ENCODE measurements around the gene PPARD.
"Not testable (repeated sequence)": the region's sequence is repeated elsewhere in the genome, so short reads cannot be mapped to it uniquely, and the experiment has no call there.

PPARD gene

DNA sequence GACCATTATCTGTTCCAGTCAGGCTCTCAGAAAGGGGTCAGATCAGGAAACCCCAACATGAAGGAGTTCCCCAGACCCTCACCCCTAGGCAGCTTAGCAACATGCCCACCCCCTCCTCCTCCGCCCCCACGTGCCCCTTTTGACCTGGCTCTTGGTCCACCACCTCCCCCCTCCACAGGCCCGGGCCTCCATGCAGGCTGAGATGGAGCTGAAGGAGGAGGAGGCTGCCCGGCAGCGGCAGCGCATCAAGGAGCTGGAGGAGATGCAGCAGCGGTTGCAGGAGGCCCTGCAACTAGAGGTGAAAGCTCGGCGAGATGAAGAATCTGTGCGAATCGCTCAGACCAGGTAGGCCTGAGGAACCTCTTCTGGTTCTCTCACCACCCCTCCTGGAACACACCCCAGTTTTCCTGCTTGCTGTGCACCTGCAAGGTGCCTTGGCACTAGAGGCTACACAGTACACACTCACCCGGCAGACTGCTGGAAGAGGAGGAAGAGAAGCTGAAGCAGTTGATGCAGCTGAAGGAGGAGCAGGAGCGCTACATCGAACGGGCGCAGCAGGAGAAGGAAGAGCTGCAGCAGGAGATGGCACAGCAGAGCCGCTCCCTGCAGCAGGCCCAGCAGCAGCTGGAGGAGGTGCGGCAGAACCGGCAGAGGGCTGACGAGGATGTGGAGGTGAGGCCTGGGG lies 22.9 kb upstream of the PPARD start:
- no peak for DNase-seq (ENCODE audit: low read depth in 1 of 2, low spot score in 1 of 2)
- in situ Hi-C loops (cut with HindIII; ENCODE audit: low pct_unique_long_range_greater_than_20kb, low sequenced_read_pairs) = no loop called here
- TF ChIP-seq JUND (IDR thresholded peaks at IDR 0.05; ENCODE audit: low read depth) = no peak

- in situ Hi-C loops (cut with HindIII; ENCODE audit: low pct_unique_long_range_greater_than_20kb, low sequenced_read_pairs) = no loop called here
- no peak for TF ChIP-seq JUND (IDR thresholded peaks at IDR 0.05; ENCODE audit: low read depth)
- no peak for DNase-seq (ENCODE audit: low read depth in 1 of 2, low spot score in 1 of 2)
These were observed 22.3 kb upstream of the PPARD start for GRCh38 chr6:35320031-35320410.

DNA sequence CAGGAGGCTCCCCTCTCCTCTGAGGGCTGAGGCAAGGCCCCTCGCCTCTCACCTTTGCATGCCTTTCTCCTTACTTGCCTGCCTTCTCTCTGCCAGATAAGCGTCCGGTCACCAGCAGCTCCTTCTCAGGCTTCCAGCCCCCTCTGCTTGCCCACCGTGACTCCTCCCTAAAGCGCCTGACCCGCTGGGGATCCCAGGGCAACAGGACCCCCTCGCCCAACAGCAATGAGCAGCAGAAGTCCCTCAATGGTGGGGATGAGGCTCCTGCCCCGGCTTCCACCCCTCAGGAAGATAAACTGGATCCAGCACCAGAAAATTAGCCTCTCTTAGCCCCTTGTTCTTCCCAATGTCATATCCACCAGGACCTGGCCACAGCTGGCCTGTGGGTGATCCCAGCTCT lies 21.3 kb upstream of the PPARD start:
- in situ Hi-C loops (cut with HindIII; ENCODE audit: low pct_unique_long_range_greater_than_20kb, low sequenced_read_pairs) = no loop called here
- no peak for TF ChIP-seq JUND (IDR thresholded peaks at IDR 0.05; ENCODE audit: low read depth)
- no peak for DNase-seq (ENCODE audit: low read depth in 1 of 2, low spot score in 1 of 2)

DNA sequence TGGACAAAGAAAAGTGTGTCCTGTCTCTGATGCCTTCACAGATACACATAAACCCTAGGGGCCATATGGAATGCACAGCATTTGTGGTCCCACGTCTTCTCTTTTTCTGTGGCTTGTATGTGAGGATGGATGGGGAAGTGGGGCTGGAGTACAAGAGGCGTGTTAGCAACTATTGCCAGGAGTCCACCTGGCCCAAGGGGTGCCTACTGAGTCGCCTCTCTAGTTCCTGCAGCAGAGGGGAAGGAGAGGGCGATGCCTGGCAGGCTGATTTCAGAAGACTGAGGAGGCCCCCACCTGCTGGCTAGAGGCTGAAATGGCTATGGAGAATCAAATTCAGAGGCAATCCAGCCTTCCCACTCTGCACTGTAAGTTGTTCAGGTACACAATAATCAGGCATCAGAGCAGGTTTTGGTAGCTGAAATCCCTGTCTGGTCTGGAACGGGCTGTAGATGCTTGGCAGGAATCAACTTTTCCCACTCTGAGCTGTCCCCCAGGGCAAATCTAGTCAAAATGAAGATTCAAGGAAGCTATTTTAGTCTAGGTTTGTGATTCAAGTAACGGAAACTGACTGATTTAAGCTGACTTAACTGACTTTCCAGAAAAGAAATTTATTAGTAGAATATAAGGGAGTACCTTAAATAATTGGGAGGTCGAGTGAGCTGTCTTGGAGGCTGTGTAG lies 14.9 kb upstream of the PPARD start:
- in situ Hi-C loops (cut with HindIII; ENCODE audit: low pct_unique_long_range_greater_than_20kb, low sequenced_read_pairs) = no loop called here
- DNase-seq (ENCODE audit: low read depth in 1 of 2, low spot score in 1 of 2) = peak; percentile 63 to 80
- TF ChIP-seq JUND (IDR thresholded peaks at IDR 0.05; ENCODE audit: low read depth) = no peak

- DNase-seq (ENCODE audit: low read depth in 1 of 2, low spot score in 1 of 2) = peak in 1 of 2 experiments; percentile 57
- TF ChIP-seq JUND (IDR thresholded peaks at IDR 0.05; ENCODE audit: low read depth) = no peak
- in situ Hi-C loops (cut with HindIII; ENCODE audit: low pct_unique_long_range_greater_than_20kb, low sequenced_read_pairs) = no loop called here
These were observed 14.1 kb upstream of the PPARD start for GRCh38 chr6:35328108-35328723.

DNA sequence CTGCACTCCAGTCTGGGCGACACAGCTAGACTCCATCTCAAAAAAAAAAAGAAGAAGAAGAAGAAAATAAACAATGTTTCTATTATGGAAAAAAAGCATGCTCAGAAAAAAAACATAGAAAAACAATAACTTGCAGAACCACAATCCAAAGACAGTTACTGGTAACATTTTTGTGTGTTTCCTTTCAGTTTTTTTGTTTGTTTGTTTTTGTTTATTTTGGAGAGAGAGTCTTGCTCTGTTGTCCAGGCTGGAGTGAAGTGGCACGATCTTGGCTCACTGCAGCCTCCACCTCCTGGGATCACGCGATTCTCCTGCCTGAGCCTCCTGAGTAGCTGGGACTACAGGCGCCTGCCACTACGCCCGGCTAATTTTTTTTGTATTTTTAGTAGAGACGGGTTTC lies 13.4 kb upstream of the PPARD start:
- in situ Hi-C loops (cut with HindIII; ENCODE audit: low pct_unique_long_range_greater_than_20kb, low sequenced_read_pairs); DNase-seq (ENCODE audit: low read depth in 1 of 2, low spot score in 1 of 2): not testable (repeated sequence)

GRCh38 chr6:35330541-35331119 lies 11.7 kb upstream of the PPARD start:
- no peak for DNase-seq (ENCODE audit: low read depth in 1 of 2, low spot score in 1 of 2)
- TF ChIP-seq JUND (IDR thresholded peaks at IDR 0.05; ENCODE audit: low read depth) = no peak
- in situ Hi-C loops (cut with HindIII; ENCODE audit: low pct_unique_long_range_greater_than_20kb, low sequenced_read_pairs) = no loop called here

DNA sequence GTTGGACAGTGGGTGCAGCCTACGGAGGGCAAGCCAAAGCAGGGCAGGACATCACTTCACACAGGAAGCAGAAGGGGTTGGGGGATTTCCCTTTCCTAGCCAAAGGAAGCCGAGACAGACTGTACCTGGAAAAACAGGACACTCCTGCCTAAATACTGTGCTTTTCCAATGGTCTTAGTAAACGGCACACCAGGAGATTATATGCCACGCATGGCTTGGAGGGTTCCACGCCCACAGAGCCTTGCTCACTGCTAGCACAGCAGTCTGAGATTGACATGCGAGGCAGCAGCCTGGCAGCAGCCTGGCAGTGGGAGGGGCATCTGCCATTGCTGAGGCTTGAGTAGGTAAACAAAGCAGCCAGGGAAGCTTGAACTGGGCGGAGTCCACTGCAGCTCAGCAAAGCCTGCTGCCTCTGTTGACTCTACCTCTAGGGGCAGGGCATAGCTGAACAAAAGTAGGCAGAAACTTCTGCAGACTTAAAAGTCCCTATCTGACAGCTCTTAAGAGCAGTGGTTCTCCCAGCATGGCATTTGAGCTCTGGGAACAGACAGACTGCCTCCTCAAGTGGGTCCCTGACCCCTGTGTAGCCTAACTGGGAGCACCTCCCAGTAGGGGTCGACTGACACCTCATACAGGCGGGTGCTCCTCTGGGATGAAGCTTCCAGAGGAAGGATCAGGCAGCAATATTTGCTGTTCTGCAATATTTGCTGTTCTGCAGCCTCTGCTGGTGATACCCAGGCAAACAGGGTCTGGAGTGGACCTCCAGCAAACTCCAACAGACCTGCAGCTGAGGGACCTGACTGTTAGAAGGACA lies 10.1 kb upstream of the PPARD start:
- peak; percentile 45 to 95 for DNase-seq (ENCODE audit: low read depth in 1 of 2, low spot score in 1 of 2)
- in situ Hi-C loops (cut with HindIII; ENCODE audit: low pct_unique_long_range_greater_than_20kb, low sequenced_read_pairs) = not testable (repeated sequence)

DNA sequence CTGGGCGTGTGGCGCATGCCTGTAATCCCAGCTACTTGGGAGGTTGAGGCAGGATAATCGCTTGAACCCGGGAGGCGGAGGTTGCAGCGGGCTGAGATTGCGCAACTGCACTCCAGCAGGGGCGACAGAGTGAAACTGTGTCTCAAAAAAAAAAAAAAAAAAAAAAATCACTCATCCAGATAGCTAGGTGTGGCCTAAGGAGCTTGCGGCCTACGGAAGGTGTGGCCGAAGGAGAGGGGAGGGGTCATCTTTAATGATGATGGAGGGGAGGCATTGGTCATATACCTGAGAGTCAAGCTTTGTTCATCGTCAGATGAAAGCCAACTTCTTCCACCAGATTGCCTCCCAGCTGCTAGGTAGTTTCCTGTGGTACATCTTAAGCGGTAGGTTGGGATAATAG lies 801 bp upstream of the PPARD start:
- in situ Hi-C loops (cut with HindIII; ENCODE audit: low pct_unique_long_range_greater_than_20kb, low sequenced_read_pairs) = no loop called here
- TF ChIP-seq JUND (IDR thresholded peaks at IDR 0.05; ENCODE audit: low read depth) = no peak
- DNase-seq (ENCODE audit: low read depth in 1 of 2, low spot score in 1 of 2) = no peak

GRCh38 chr6:35343092-35343834 lies 905 bp downstream of the PPARD start:
- TF ChIP-seq JUND (IDR thresholded peaks at IDR 0.05; ENCODE audit: low read depth) = no peak
- in situ Hi-C loops (cut with HindIII; ENCODE audit: low pct_unique_long_range_greater_than_20kb, low sequenced_read_pairs) = no loop called here
- no peak for DNase-seq (ENCODE audit: low read depth in 1 of 2, low spot score in 1 of 2)

DNA sequence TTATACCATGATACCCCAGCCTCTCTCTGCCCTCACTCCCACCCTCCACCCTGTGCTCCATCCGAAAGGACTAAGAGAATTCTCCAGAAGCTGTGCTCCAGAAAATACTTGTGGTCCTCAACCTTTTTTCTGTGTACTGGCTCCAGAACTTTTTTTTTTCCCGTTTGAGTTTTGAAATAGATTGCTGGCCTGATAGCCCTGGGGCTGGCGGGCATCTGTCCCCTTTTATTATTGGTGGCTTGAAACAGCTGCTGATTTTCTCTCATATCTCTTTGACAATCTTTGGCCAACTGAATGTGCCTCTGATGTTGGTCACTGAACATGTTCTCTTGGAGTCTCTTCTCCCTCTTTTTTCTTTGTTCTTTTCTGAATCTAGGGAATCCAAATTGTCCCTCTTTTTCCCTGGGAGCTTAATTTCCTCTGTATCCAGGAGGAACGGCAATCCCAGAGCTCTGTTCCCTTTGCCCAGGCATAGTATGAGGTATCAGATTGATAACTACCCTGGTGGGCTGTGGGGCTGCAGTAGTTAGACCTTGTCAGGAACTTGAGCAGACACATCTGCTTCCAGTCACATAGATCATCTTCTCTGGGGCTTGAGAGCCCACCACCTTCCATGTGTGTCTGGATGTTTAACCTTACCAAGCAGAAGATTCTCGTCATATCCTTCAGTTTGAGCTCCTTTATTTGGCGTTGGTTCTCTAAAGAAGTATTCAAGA lies 1.6 kb downstream of the PPARD start:
- TF ChIP-seq JUND (IDR thresholded peaks at IDR 0.05; ENCODE audit: low read depth) = no peak
- in situ Hi-C loops (cut with HindIII; ENCODE audit: low pct_unique_long_range_greater_than_20kb, low sequenced_read_pairs) = no loop called here
- no peak for DNase-seq (ENCODE audit: low read depth in 1 of 2, low spot score in 1 of 2)
